ENCODE measurements around the gene PSG5. TPM values are rescaled to one million over a fixed set of nuclear protein-coding genes. Genes with fewer than 3 reads are reported as not detected.
"Not testable (repeated sequence)": the region's sequence is repeated elsewhere in the genome, so short reads cannot be mapped to it uniquely, and the experiment has no call there.

The PSG5 gene
- total RNA-seq, 1 donor from 2014 or later, result not detected

- Mint-ChIP-seq H3K27me3 (ENCODE audit: unreplicated experiment) (no peaks in the 10 kb centered on the region), H3K4me3 (ENCODE audit: unreplicated experiment) (no peak overlapping the region), H3K9me3 (ENCODE audit: unreplicated experiment) (no peaks in the 10 kb centered on the region), H3K4me1 (ENCODE audit: unreplicated experiment) (no peaks in the 10 kb centered on the region), H3K36me3 (ENCODE audit: unreplicated experiment) (no peaks in the 10 kb centered on the region), H3K27ac (ENCODE audit: unreplicated experiment) (no peak overlapping the region)
- TF ChIP-seq, protein P1, sequence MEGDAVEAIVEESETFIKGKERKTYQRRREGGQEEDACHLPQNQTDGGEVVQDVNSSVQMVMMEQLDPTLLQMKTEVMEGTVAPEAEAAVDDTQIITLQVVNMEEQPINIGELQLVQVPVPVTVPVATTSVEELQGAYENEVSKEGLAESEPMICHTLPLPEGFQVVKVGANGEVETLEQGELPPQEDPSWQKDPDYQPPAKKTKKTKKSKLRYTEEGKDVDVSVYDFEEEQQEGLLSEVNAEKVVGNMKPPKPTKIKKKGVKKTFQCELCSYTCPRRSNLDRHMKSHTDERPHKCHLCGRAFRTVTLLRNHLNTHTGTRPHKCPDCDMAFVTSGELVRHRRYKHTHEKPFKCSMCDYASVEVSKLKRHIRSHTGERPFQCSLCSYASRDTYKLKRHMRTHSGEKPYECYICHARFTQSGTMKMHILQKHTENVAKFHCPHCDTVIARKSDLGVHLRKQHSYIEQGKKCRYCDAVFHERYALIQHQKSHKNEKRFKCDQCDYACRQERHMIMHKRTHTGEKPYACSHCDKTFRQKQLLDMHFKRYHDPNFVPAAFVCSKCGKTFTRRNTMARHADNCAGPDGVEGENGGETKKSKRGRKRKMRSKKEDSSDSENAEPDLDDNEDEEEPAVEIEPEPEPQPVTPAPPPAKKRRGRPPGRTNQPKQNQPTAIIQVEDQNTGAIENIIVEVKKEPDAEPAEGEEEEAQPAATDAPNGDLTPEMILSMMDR (IDR thresholded peaks at IDR 0.05), result no peak
- DNase-seq (ENCODE audit: extremely low spot score, unreplicated experiment), result no peak
Measured at GRCh38 chr19:43207991-43208390, 21.7 kb upstream of the PSG5 start.

- not testable (repeated sequence) for H3K27me3 Mint-ChIP-seq (ENCODE audit: unreplicated experiment); H3K4me3 Mint-ChIP-seq (ENCODE audit: unreplicated experiment); DNase-seq (ENCODE audit: extremely low spot score, unreplicated experiment); H3K27ac Mint-ChIP-seq (ENCODE audit: unreplicated experiment); H3K4me1 Mint-ChIP-seq (ENCODE audit: unreplicated experiment); H3K9me3 Mint-ChIP-seq (ENCODE audit: unreplicated experiment); H3K36me3 Mint-ChIP-seq (ENCODE audit: unreplicated experiment)
Measured at GRCh38 chr19:43207174-43207573, 20.8 kb upstream of the PSG5 start.

DNA sequence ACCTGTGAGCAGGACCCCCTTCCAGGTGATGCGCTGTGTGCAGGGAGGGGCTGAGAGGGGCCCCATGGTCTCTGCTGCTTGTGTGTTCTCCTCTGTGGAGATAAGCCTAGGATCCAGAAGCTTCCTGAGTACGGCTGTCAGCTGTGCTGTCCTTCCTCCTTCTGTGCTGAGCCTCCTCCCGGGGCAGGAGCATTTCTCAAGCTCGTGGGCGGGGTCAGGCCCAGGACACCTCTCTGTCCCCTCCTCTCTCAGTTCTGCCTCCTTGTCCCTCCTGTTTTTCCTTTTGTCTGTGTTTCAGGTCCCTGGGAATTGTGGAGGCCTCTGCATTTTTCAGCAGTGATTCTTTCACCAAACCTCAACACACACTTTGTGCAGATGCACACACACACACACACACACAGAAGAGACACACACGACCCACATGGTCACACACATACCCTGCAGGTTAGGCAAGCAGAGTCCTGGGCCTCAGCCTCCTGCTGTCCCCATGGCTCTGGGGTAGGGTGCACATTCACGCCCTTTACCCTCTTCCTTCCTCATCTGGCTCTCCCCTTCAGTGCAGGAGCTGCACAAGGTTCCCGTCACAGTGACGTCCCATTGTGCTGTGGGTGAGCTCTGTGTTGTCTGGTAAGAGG lies 19.3 kb upstream of the PSG5 start, which contains the start of gene PSG4:
Gene PSG4, minus strand, starts transcription at position 168 of the 635 bp plus-strand sequence. Its CDS starts 102 bp downstream, at position 66.
- H3K27ac Mint-ChIP-seq (ENCODE audit: unreplicated experiment); H3K4me3 Mint-ChIP-seq (ENCODE audit: unreplicated experiment); H3K36me3 Mint-ChIP-seq (ENCODE audit: unreplicated experiment); H3K4me1 Mint-ChIP-seq (ENCODE audit: unreplicated experiment); H3K9me3 Mint-ChIP-seq (ENCODE audit: unreplicated experiment); H3K27me3 Mint-ChIP-seq (ENCODE audit: unreplicated experiment); DNase-seq (ENCODE audit: extremely low spot score, unreplicated experiment): not testable (repeated sequence)

DNA sequence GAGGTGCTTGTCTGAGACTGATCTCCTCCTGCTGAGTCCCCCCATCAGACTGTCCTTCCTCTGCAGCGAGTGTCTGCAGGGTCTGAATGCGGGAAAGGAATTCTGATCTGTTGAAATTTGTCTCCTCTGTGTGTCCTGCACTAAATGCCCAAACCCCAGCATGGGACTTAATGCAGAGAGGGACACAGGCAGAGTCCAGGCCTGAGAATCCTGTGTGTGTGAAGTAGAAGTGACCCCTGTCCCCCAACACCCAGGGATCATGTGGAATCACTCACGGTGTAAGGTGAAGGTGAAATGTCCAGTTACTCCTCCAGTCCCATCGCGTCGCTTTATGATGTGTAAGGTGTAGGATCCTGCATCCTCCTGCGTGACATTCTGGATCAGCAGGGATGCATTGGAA lies 17.3 kb upstream of the PSG5 start:
- not testable (repeated sequence) for H3K36me3 Mint-ChIP-seq (ENCODE audit: unreplicated experiment); H3K4me3 Mint-ChIP-seq (ENCODE audit: unreplicated experiment); DNase-seq (ENCODE audit: extremely low spot score, unreplicated experiment); H3K27me3 Mint-ChIP-seq (ENCODE audit: unreplicated experiment); H3K9me3 Mint-ChIP-seq (ENCODE audit: unreplicated experiment); H3K4me1 Mint-ChIP-seq (ENCODE audit: unreplicated experiment); H3K27ac Mint-ChIP-seq (ENCODE audit: unreplicated experiment)

- H3K27me3 Mint-ChIP-seq (ENCODE audit: unreplicated experiment); H3K36me3 Mint-ChIP-seq (ENCODE audit: unreplicated experiment); H3K4me3 Mint-ChIP-seq (ENCODE audit: unreplicated experiment); H3K4me1 Mint-ChIP-seq (ENCODE audit: unreplicated experiment); DNase-seq (ENCODE audit: extremely low spot score, unreplicated experiment); H3K27ac Mint-ChIP-seq (ENCODE audit: unreplicated experiment); H3K9me3 Mint-ChIP-seq (ENCODE audit: unreplicated experiment): not testable (repeated sequence)
Measured at GRCh38 chr19:43201891-43202290, 15.6 kb upstream of the PSG5 start.

GRCh38 chr19:43201337-43201801 lies 15.0 kb upstream of the PSG5 start:
- not testable (repeated sequence) for H3K36me3 Mint-ChIP-seq (ENCODE audit: unreplicated experiment); H3K9me3 Mint-ChIP-seq (ENCODE audit: unreplicated experiment); H3K4me3 Mint-ChIP-seq (ENCODE audit: unreplicated experiment); H3K4me1 Mint-ChIP-seq (ENCODE audit: unreplicated experiment); H3K27ac Mint-ChIP-seq (ENCODE audit: unreplicated experiment); DNase-seq (ENCODE audit: extremely low spot score, unreplicated experiment); H3K27me3 Mint-ChIP-seq (ENCODE audit: unreplicated experiment)

GRCh38 chr19:43198686-43199419 lies 12.5 kb upstream of the PSG5 start:
- H3K4me3 Mint-ChIP-seq (ENCODE audit: unreplicated experiment); H3K9me3 Mint-ChIP-seq (ENCODE audit: unreplicated experiment): not testable (repeated sequence)

DNA sequence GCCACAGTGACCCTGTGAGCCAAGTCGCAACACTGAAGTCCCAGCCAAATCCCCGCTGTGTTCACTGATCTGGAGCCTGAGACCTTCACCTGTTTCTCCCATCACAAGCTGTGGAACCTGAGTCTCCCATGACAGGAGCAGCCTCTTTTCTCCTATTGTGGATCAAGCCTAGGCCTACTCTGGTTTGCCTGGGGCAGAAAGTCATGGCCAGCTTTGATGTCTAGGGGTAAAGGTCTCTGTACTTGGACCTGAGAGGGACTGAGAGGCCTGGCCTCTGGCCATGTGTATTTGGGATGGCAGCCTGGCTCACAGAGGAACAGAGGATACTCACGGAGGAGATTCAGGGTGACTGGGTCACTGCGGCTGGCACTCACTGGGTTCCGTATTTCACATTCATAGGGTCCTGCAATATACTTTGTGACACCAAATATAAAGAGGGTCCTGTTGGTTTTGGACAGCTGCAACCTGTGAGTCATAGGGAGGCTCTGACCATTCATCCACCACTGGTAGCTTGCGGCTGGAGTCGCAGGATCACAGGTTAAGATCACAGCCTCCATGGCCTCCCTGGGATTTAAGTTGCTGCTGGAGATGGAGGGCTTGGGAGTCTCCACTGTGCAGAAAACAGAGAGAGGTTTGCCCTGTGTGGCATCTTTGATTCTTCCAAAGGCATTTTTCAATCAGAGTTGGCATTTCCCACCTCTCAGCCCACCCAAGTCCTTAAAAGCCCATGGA lies 11.5 kb upstream of the PSG5 start:
- H3K27ac Mint-ChIP-seq (ENCODE audit: unreplicated experiment); H3K4me1 Mint-ChIP-seq (ENCODE audit: unreplicated experiment); DNase-seq (ENCODE audit: extremely low spot score, unreplicated experiment); H3K36me3 Mint-ChIP-seq (ENCODE audit: unreplicated experiment); H3K4me3 Mint-ChIP-seq (ENCODE audit: unreplicated experiment); H3K27me3 Mint-ChIP-seq (ENCODE audit: unreplicated experiment): not testable (repeated sequence)
- peaks cover 13% of the 10 kb centered on the region for H3K9me3 Mint-ChIP-seq (ENCODE audit: unreplicated experiment)

More at GRCh38 chr19:43198686-43199419, 12.5 kb upstream of the PSG5 start:
- H3K36me3 Mint-ChIP-seq (ENCODE audit: unreplicated experiment); H3K4me1 Mint-ChIP-seq (ENCODE audit: unreplicated experiment); H3K27me3 Mint-ChIP-seq (ENCODE audit: unreplicated experiment); H3K27ac Mint-ChIP-seq (ENCODE audit: unreplicated experiment); DNase-seq (ENCODE audit: extremely low spot score, unreplicated experiment): not testable (repeated sequence)

DNA sequence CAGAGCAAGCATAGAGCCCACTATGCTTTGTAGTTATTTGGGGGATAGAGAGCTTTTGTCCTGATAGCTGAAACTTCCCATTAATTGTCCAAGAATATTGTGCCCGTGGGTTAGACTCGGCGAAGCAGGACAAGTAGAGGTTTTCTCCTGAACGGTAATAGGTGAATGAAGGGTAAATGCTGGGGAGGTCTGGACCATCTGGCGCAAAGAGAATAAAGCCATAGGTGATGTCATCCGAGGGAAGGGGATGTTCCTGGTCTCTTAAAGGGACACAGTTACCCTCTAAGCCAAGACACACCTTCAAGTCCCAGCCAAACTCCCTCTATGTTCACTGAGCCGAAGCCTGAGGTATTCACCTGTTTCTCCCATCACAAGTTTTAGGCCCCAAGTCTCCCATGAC lies 8.1 kb upstream of the PSG5 start:
- not testable (repeated sequence) for H3K27ac Mint-ChIP-seq (ENCODE audit: unreplicated experiment); H3K4me1 Mint-ChIP-seq (ENCODE audit: unreplicated experiment); H3K27me3 Mint-ChIP-seq (ENCODE audit: unreplicated experiment); DNase-seq (ENCODE audit: extremely low spot score, unreplicated experiment); H3K36me3 Mint-ChIP-seq (ENCODE audit: unreplicated experiment); H3K9me3 Mint-ChIP-seq (ENCODE audit: unreplicated experiment); H3K4me3 Mint-ChIP-seq (ENCODE audit: unreplicated experiment)

- H3K4me1 Mint-ChIP-seq (ENCODE audit: unreplicated experiment); H3K4me3 Mint-ChIP-seq (ENCODE audit: unreplicated experiment); H3K27me3 Mint-ChIP-seq (ENCODE audit: unreplicated experiment); DNase-seq (ENCODE audit: extremely low spot score, unreplicated experiment); H3K27ac Mint-ChIP-seq (ENCODE audit: unreplicated experiment); H3K36me3 Mint-ChIP-seq (ENCODE audit: unreplicated experiment); H3K9me3 Mint-ChIP-seq (ENCODE audit: unreplicated experiment): not testable (repeated sequence)
Measured at GRCh38 chr19:43192381-43193155, 6.2 kb upstream of the PSG5 start.

All from osteocyte (in vitro differentiated cells).